ENCODE results near the gene TMEM8B. TPM values are rescaled to one million over a fixed set of nuclear protein-coding genes. Genes with fewer than 3 reads are reported as not detected.

The TMEM8B gene
- total and polyA plus RNA-seq, 9 of the 15 experiments (the other 6 are each of a cell fraction or from before 2014, with no cell fraction given), result 0.01 to 2.2 (median 1.1) TPM

- TF ChIP-seq, protein P1, sequence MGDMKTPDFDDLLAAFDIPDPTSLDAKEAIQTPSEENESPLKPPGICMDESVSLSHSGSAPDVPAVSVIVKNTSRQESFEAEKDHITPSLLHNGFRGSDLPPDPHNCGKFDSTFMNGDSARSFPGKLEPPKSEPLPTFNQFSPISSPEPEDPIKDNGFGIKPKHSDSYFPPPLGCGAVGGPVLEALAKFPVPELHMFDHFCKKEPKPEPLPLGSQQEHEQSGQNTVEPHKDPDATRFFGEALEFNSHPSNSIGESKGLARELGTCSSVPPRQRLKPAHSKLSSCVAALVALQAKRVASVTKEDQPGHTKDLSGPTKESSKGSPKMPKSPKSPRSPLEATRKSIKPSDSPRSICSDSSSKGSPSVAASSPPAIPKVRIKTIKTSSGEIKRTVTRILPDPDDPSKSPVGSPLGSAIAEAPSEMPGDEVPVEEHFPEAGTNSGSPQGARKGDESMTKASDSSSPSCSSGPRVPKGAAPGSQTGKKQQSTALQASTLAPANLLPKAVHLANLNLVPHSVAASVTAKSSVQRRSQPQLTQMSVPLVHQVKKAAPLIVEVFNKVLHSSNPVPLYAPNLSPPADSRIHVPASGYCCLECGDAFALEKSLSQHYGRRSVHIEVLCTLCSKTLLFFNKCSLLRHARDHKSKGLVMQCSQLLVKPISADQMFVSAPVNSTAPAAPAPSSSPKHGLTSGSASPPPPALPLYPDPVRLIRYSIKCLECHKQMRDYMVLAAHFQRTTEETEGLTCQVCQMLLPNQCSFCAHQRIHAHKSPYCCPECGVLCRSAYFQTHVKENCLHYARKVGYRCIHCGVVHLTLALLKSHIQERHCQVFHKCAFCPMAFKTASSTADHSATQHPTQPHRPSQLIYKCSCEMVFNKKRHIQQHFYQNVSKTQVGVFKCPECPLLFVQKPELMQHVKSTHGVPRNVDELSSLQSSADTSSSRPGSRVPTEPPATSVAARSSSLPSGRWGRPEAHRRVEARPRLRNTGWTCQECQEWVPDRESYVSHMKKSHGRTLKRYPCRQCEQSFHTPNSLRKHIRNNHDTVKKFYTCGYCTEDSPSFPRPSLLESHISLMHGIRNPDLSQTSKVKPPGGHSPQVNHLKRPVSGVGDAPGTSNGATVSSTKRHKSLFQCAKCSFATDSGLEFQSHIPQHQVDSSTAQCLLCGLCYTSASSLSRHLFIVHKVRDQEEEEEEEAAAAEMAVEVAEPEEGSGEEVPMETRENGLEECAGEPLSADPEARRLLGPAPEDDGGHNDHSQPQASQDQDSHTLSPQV (IDR thresholded peaks at IDR 0.05), result 0 out of 2 replicates have a peak, but pooled peaks have one; percentile 32
- TF ChIP-seq EGR1 (conservative IDR thresholded peaks at IDR 0.05), result no peak
- no peak for TF ChIP-seq RBM25 (IDR thresholded peaks at IDR 0.05; ENCODE audit: low read depth, low read length, severe bottlenecking)
- TF ChIP-seq HIVEP1 (CRISPR knock-in tag; IDR thresholded peaks at IDR 0.05), result no peak
- TF ChIP-seq EP300 (IDR thresholded peaks at IDR 0.05; ENCODE audit: low read length), result peak; percentile 25; the same call in 1 of the 2 replicates
- TF ChIP-seq MTA2 (IDR thresholded peaks at IDR 0.05; ENCODE audit: low read depth), result 0 out of 2 replicates have a peak, but pooled peaks have one; percentile 16
- TF ChIP-seq CREB1 (IDR thresholded peaks at IDR 0.05), result no peak
- TF ChIP-seq CREB1 (CRISPR knock-in tag; IDR thresholded peaks at IDR 0.05), result no peak
- TF ChIP-seq, protein P2, sequence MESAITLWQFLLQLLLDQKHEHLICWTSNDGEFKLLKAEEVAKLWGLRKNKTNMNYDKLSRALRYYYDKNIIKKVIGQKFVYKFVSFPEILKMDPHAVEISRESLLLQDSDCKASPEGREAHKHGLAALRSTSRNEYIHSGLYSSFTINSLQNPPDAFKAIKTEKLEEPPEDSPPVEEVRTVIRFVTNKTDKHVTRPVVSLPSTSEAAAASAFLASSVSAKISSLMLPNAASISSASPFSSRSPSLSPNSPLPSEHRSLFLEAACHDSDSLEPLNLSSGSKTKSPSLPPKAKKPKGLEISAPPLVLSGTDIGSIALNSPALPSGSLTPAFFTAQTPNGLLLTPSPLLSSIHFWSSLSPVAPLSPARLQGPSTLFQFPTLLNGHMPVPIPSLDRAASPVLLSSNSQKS (CRISPR knock-in tag; IDR thresholded peaks at IDR 0.05), result no peak
- TF ChIP-seq FOS (IDR thresholded peaks at IDR 0.05; ENCODE audit: extremely low read depth, insufficient read length), result no peak
- no peak for TF ChIP-seq SMAD2 (IDR thresholded peaks at IDR 0.05; ENCODE audit: low read depth, low read length)
- no peak for TF ChIP-seq ZNF79 (CRISPR knock-in tag; IDR thresholded peaks at IDR 0.05; ENCODE audit: low read depth)
- TF ChIP-seq CSDE1 (IDR thresholded peaks at IDR 0.05), result no peak
- TF ChIP-seq, protein P3, sequence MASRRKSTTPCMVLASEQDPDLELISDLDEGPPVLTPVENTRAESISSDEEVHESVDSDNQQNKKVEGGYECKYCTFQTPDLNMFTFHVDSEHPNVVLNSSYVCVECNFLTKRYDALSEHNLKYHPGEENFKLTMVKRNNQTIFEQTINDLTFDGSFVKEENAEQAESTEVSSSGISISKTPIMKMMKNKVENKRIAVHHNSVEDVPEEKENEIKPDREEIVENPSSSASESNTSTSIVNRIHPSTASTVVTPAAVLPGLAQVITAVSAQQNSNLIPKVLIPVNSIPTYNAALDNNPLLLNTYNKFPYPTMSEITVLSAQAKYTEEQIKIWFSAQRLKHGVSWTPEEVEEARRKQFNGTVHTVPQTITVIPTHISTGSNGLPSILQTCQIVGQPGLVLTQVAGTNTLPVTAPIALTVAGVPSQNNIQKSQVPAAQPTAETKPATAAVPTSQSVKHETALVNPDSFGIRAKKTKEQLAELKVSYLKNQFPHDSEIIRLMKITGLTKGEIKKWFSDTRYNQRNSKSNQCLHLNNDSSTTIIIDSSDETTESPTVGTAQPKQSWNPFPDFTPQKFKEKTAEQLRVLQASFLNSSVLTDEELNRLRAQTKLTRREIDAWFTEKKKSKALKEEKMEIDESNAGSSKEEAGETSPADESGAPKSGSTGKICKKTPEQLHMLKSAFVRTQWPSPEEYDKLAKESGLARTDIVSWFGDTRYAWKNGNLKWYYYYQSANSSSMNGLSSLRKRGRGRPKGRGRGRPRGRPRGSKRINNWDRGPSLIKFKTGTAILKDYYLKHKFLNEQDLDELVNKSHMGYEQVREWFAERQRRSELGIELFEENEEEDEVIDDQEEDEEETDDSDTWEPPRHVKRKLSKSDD (conservative IDR thresholded peaks at IDR 0.05; ENCODE audit: low read length), result no peak
- TF ChIP-seq, protein P4, sequence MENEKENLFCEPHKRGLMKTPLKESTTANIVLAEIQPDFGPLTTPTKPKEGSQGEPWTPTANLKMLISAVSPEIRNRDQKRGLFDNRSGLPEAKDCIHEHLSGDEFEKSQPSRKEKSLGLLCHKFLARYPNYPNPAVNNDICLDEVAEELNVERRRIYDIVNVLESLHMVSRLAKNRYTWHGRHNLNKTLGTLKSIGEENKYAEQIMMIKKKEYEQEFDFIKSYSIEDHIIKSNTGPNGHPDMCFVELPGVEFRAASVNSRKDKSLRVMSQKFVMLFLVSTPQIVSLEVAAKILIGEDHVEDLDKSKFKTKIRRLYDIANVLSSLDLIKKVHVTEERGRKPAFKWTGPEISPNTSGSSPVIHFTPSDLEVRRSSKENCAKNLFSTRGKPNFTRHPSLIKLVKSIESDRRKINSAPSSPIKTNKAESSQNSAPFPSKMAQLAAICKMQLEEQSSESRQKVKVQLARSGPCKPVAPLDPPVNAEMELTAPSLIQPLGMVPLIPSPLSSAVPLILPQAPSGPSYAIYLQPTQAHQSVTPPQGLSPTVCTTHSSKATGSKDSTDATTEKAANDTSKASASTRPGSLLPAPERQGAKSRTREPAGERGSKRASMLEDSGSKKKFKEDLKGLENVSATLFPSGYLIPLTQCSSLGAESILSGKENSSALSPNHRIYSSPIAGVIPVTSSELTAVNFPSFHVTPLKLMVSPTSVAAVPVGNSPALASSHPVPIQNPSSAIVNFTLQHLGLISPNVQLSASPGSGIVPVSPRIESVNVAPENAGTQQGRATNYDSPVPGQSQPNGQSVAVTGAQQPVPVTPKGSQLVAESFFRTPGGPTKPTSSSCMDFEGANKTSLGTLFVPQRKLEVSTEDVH (IDR thresholded peaks at IDR 0.05; ENCODE audit: low read depth, partially characterized antibody), result no peak
- no peak for TF ChIP-seq ZNF766 (CRISPR knock-in tag; conservative IDR thresholded peaks at IDR 0.05)
- TF ChIP-seq CHD4 (IDR thresholded peaks at IDR 0.05; ENCODE audit: insufficient read depth, insufficient replicate concordance, low read depth, low read length, poor library complexity, severe bottlenecking), result no peak
Observed at GRCh38 chr9:35801328-35802128, 27.5 kb upstream of the TMEM8B start (continued).
